Measurements from ENCODE around the gene MX1.

- TF ChIP-seq RAD21 (conservative IDR thresholded peaks at IDR 0.05) (no peak), POLR2AphosphoS5 (IDR thresholded peaks at IDR 0.05) (no peak)
- TF ChIP-seq, protein P1, sequence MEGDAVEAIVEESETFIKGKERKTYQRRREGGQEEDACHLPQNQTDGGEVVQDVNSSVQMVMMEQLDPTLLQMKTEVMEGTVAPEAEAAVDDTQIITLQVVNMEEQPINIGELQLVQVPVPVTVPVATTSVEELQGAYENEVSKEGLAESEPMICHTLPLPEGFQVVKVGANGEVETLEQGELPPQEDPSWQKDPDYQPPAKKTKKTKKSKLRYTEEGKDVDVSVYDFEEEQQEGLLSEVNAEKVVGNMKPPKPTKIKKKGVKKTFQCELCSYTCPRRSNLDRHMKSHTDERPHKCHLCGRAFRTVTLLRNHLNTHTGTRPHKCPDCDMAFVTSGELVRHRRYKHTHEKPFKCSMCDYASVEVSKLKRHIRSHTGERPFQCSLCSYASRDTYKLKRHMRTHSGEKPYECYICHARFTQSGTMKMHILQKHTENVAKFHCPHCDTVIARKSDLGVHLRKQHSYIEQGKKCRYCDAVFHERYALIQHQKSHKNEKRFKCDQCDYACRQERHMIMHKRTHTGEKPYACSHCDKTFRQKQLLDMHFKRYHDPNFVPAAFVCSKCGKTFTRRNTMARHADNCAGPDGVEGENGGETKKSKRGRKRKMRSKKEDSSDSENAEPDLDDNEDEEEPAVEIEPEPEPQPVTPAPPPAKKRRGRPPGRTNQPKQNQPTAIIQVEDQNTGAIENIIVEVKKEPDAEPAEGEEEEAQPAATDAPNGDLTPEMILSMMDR (IDR thresholded peaks at IDR 0.05; ENCODE audit: poor library complexity, severe bottlenecking) = no peak
Measured at GRCh38 chr21:41442481-41443186, 16.6 kb downstream of the MX1 start.
